A549 (cell line): Measurements from ENCODE around the gene ALDH2. TPM values are rescaled to one million over a fixed set of nuclear protein-coding genes. Genes with fewer than 3 reads are reported as not detected.
"Not testable (repeated sequence)": the region's sequence is repeated elsewhere in the genome, so short reads cannot be mapped to it uniquely, and the experiment has no call there.

ENCODE experiments used
- ATAC-seq, 2 experiments: fragments of 200-7000 bp in 1 of 2; fragments of >200 bp in 1 of 2; cut with Nextera tagmentation in 1 of 2; cut with Tn5 transposase in 1 of 2; 3 replicates each; pipeline versions ENCODE4 v1.8.0 to v1.9.1; 2018 to 2020; ENCODE audit warnings: mild to moderate bottlenecking in 1 of 2, moderate library complexity in 1 of 2
- CTCF ChIA-PET: fragments of 300-600 bp; sonication (Branson Sonifier 250); formaldehyde crosslinking; extraction: SDS; loops from one replicate; lab custom pipeline; 2021; ENCODE audit warnings: antibody characterized with exemption, inconsistent platforms; lab: Yijun Ruan, JAX
- POLR2A ChIA-PET: fragments of 350-600 bp; formaldehyde crosslinking; extraction: SDS; loops from one replicate; lab custom pipeline; 2021; ENCODE audit warnings: antibody characterized with exemption, inconsistent platforms; lab: Yijun Ruan, JAX
- DNase-seq, 2 experiments: peaks; one replicate each; pipeline versions ENCODE4 v3.0.0 to v3.0.0-alpha.2; 2011 to 2016; ENCODE audit warnings: low read depth in 1 of 2, low spot score in 1 of 2
- FAIRE-seq: peaks from 2 replicates; lab custom pipeline; 2011; peaks lifted over from hg19 to GRCh38; lab: Jason Lieb, UNC
- H3K27ac ChIP-seq, 2 experiments: fragments of >200 bp; sonication (Bioruptor Twin); formaldehyde crosslinking; 3 replicates each; pipeline ENCODE4 v1.5.1; 2016 to 2017
- H3K4me1 ChIP-seq: fragments of >200 bp; sonication (Bioruptor Twin); formaldehyde crosslinking; 3 replicates; pipeline ENCODE4 v1.6.1; 2016
- H3K4me2 ChIP-seq: fragments of >200 bp; sonication (Bioruptor Twin); formaldehyde crosslinking; 3 replicates; pipeline ENCODE4 v1.6.1; 2016
- H3K4me3 ChIP-seq: fragments of >200 bp; sonication (Bioruptor Twin); formaldehyde crosslinking; 3 replicates; pipeline ENCODE4 v1.5.1; 2016
- H3K9me3 ChIP-seq: fragments of >200 bp; sonication (Bioruptor Twin); formaldehyde crosslinking; 3 replicates; pipeline ENCODE4 v1.6.1; 2016
- BCL3 ChIP-seq: fragments of >200 bp; sonication (Bioruptor Twin); formaldehyde crosslinking; IDR thresholded peaks from 3 replicates; pipeline ENCODE4 v1.6.1; 2016
- CHD2 ChIP-seq: fragments of 150-350 bp; IDR thresholded peaks from 2 replicates; pipeline ENCODE4 v1.6.1; 2014; ENCODE audit warnings: low read length; ENCODE audit not compliant: partially characterized antibody
- CHD4 ChIP-seq: fragments of 200-600 bp; sonication (generic); IDR thresholded peaks from 2 replicates; pipeline ENCODE4 v1.6.1; 2016; ENCODE audit warnings: antibody characterized with exemption, mild to moderate bottlenecking, borderline replicate concordance
- CTCF ChIP-seq: fragments of >200 bp; sonication (Bioruptor Twin); formaldehyde crosslinking; IDR thresholded peaks from 3 replicates; pipeline ENCODE4 v1.5.1; 2016
- E2F6 ChIP-seq: IDR thresholded peaks from 2 replicates; pipeline ENCODE4 v1.6.1; 2012; ENCODE audit warnings: low read depth, borderline replicate concordance
- ELK1 ChIP-seq: fragments of 150-350 bp; IDR thresholded peaks from 2 replicates; pipeline ENCODE4 v1.6.1; 2014; ENCODE audit warnings: low read depth, mild to moderate bottlenecking, low read length
- EP300 ChIP-seq, 2 experiments: fragments of >200 bp; sonication (Bioruptor Twin); formaldehyde crosslinking; IDR thresholded peaks; 2 replicates in 1 of 2; 3 replicates in 1 of 2; pipeline ENCODE4 v1.6.1; 2016 to 2017
- FOXS1 ChIP-seq: fragments of 250-450 bp; sonication (Bioruptor Pico); IDR thresholded peaks from 2 replicates; pipeline ENCODE4 v1.5.0; 2020; ENCODE audit warnings: mild to moderate bottlenecking, moderate library complexity
- GATA3 ChIP-seq: IDR thresholded peaks from 2 replicates; pipeline ENCODE4 v1.6.1; 2012; ENCODE audit warnings: borderline replicate concordance
- HMGXB4 ChIP-seq: fragments of 250-450 bp; sonication (Bioruptor Pico); IDR thresholded peaks from 2 replicates; pipeline ENCODE4 v1.5.0; 2021; ENCODE audit warnings: mild to moderate bottlenecking, moderate library complexity, borderline replicate concordance
- HOXA7 ChIP-seq: fragments of 250-450 bp; sonication (Bioruptor Pico); IDR thresholded peaks from 2 replicates; pipeline ENCODE4 v1.5.0; 2020; ENCODE audit warnings: mild to moderate bottlenecking, moderate library complexity
- JUNB ChIP-seq: fragments of >200 bp; sonication (Bioruptor Twin); formaldehyde crosslinking; IDR thresholded peaks from 2 replicates; pipeline ENCODE4 v1.6.1; 2016
- KDM5A ChIP-seq: fragments of 200-600 bp; sonication (generic); IDR thresholded peaks from 2 replicates; pipeline ENCODE4 v1.6.1; 2016; ENCODE audit warnings: antibody characterized with exemption, mild to moderate bottlenecking
- MAX ChIP-seq: IDR thresholded peaks from 2 replicates; pipeline ENCODE4 v1.6.1; 2012
- MYC ChIP-seq: IDR thresholded peaks from 2 replicates; pipeline ENCODE4 v1.6.1; 2012; ENCODE audit warnings: mild to moderate bottlenecking, inconsistent platforms, low read length, improper control_type of control experiment, borderline replicate concordance
- NR3C1 ChIP-seq: fragments of >200 bp; sonication (Bioruptor Twin); formaldehyde crosslinking; IDR thresholded peaks from 3 replicates; pipeline ENCODE4 v1.6.1; 2017
- PHF8 ChIP-seq: fragments of 200-600 bp; sonication (generic); IDR thresholded peaks from 2 replicates; pipeline ENCODE4 v1.6.1; 2016; ENCODE audit warnings: low read depth, mild to moderate bottlenecking, antibody characterized with exemption, moderate library complexity, borderline replicate concordance
- POLR2A ChIP-seq: IDR thresholded peaks from 2 replicates; pipeline ENCODE4 v1.6.1; 2012; ENCODE audit warnings: mild to moderate bottlenecking, low read length
- SREBF2 ChIP-seq: fragments of 450-650 bp; IDR thresholded peaks from 2 replicates; pipeline ENCODE4 v1.6.1; 2014; ENCODE audit warnings: mild to moderate bottlenecking, moderate library complexity
- ZC3H11A ChIP-seq: fragments of 450-650 bp; IDR thresholded peaks from 2 replicates; pipeline ENCODE4 v1.6.1; 2014; ENCODE audit warnings: antibody characterized with exemption, mild to moderate bottlenecking
- ZFP36 ChIP-seq: fragments of 450-650 bp; IDR thresholded peaks from 2 replicates; pipeline ENCODE4 v1.6.1; 2014; ENCODE audit warnings: borderline replicate concordance; ENCODE audit not compliant: partially characterized antibody
- WGBS: methylation state at CpG from one replicate; pipeline ENCODE4 v1.1.6; 2017; ENCODE audit errors: missing lambda C conversion rate; 5-methylcytosine and 5-hydroxymethylcytosine counted together
- polyA plus RNA-seq, 4 experiments: library from polyadenylated mRNA; depleted of rRNA in 3 of 4; stranded (reverse); fragments of >200 nt; fragmentation: RNase III in 1 of 4; extraction: RNeasy Plus Mini Kit Qiagen cat#74134 plus additional on column Dnase treatment in 1 of 4; gene quantifications; 2 replicates in 3 of 4; 3 replicates in 1 of 4; pipeline ENCODE4 v1.2.3, GENCODE V29; 2011 to 2017

ALDH2 gene
- polyA plus RNA-seq, 2 of the 4 experiments (the other 2 are of a cell fraction) = 97.5 to 123 TPM

GRCh38 chr12:111818340-111818739 lies 51.6 kb downstream of the ALDH2 start (continued):
- no peak for TF ChIP-seq ZC3H11A
- no peak for TF ChIP-seq MAX

- POLR2A ChIA-PET = no interaction called here
- no peak for ATAC-seq
- no peaks in the 10 kb centered on the region for H3K4me1 ChIP-seq
- DNase-seq = no peak
- 66% methylated on average over 6 of the region's 6 CpGs for WGBS
- FAIRE-seq = no peak
- no peak overlapping the region for H3K4me3 ChIP-seq
- CTCF ChIA-PET = interaction anchor here (1.2 to 1.5 kb wide), 2 partner anchors 67 to 568 kb away, joined by 4 to 6 read pairs; no protein-coding TSS in a partner anchor
- no peak overlapping the region for H3K27ac ChIP-seq
- no peaks in the 10 kb centered on the region for H3K9me3 ChIP-seq
- H3K4me2 ChIP-seq = no peak overlapping the region
- no peak for TF ChIP-seq NR3C1
- no peak for TF ChIP-seq KDM5A
- no peak for TF ChIP-seq PHF8
- TF ChIP-seq JUNB = no peak
- no peak for TF ChIP-seq E2F6
- TF ChIP-seq BCL3 = no peak
Observed at GRCh38 chr12:111819191-111820158, 52.7 kb downstream of the ALDH2 start.

GRCh38 chr12:111820828-111821227 lies 54.1 kb downstream of the ALDH2 start:
- H3K27ac ChIP-seq, FAIRE-seq, DNase-seq, ATAC-seq, H3K4me3 ChIP-seq, H3K9me3 ChIP-seq, POLR2A ChIA-PET, H3K4me2 ChIP-seq, H3K4me1 ChIP-seq: not testable (repeated sequence)
- CTCF ChIA-PET = interaction anchor here (0.8 kb wide), 1 partner anchor 9 kb away, joined by 3 read pairs; no protein-coding TSS in a partner anchor
- whole genome bisulfite sequencing = 46% methylated on average over 8 of the region's 8 CpGs

GRCh38 chr12:111822886-111823285 lies 56.2 kb downstream of the ALDH2 start:
- POLR2A ChIA-PET = no interaction called here
- Histone ChIP-seq H3K4me1 (no peaks in the 10 kb centered on the region), H3K4me3 (no peak overlapping the region), H3K4me2 (no peak overlapping the region), H3K9me3 (no peaks in the 10 kb centered on the region), H3K27ac (no peak overlapping the region)
- no peak for ATAC-seq
- CTCF ChIA-PET = interaction anchor here (0.6 to 1.9 kb wide), 7 partner anchors 8 to 1812 kb away, joined by 3 to 8 read pairs (median 4); no protein-coding TSS in a partner anchor
- no peak for FAIRE-seq
- 16% methylated on average over 2 of the region's 2 CpGs for WGBS
- DNase-seq = no peak
- TF ChIP-seq CHD2 (no peak), MYC (no peak), BCL3 (no peak), MAX (no peak), FOXS1 (no peak), ELK1 (no peak), POLR2A (no peak), CHD4 (no peak), GATA3 (no peak), SREBF2 (no peak), CTCF (no peak), ZFP36 (no peak), HMGXB4 (CRISPR knock-in tag) (no peak), EP300 (IDR thresholded peaks at IDR 0.05) (no peak), HOXA7 (no peak)
